GM23338 (cell line): ENCODE results near the gene FHAD1. TPM values are rescaled to one million over a fixed set of nuclear protein-coding genes. Genes with fewer than 3 reads are reported as not detected.

Source experiments
- EZH2 ChIP-seq: fragments of 200-600 bp; sonication (generic); IDR thresholded peaks from one replicate; pipeline ENCODE4 v1.8.0; 2017; ENCODE audit warnings: antibody characterized with exemption, mild to moderate bottlenecking, low read depth; ENCODE audit not compliant: unreplicated experiment
- EZH2phosphoT487 ChIP-seq: fragments of 200-600 bp; sonication (generic); IDR thresholded peaks from one replicate; pipeline ENCODE4 v1.8.1; 2018; ENCODE audit warnings: antibody characterized with exemption; ENCODE audit not compliant: unreplicated experiment
- JUNB ChIP-seq: IDR thresholded peaks from one replicate; pipeline ENCODE4 v1.6.1; 2016; ENCODE audit warnings: antibody characterized with exemption; ENCODE audit not compliant: unreplicated experiment
- NANOG ChIP-seq: IDR thresholded peaks from 2 replicates; pipeline ENCODE4 v1.6.1; 2016; ENCODE audit warnings: antibody characterized with exemption, borderline replicate concordance
- STAT1 ChIP-seq: IDR thresholded peaks from one replicate; pipeline ENCODE4 v1.6.1; 2016; ENCODE audit warnings: antibody characterized with exemption; ENCODE audit not compliant: unreplicated experiment
- ZNF331 ChIP-seq: fragments of 250-450 bp; sonication (Bioruptor Pico); IDR thresholded peaks from 2 replicates; pipeline ENCODE4 v1.5.0; 2020; ENCODE audit warnings: low read depth, mild to moderate bottlenecking, moderate library complexity
- ZNF462 ChIP-seq: fragments of 250-450 bp; sonication (Bioruptor Pico); IDR thresholded peaks from 2 replicates; pipeline ENCODE4 v1.5.0; 2020; ENCODE audit warnings: mild to moderate bottlenecking, moderate library complexity
- polyA plus RNA-seq: library from polyadenylated mRNA; unstranded; fragments of >200 nt; fragmentation: Nextera tagmentation; extraction: Ambion mirVana; gene quantifications from 2 replicates; pipeline ENCODE4 v1.2.1, GENCODE V29; 2016
- total RNA-seq: library from RNA; depleted of rRNA; stranded (reverse); fragments of >200 nt; shearing (Covaris generic); gene quantifications from 2 replicates; pipeline ENCODE4 v1.2.3, GENCODE V29; 2014
- TF ChIP-seq, protein P1 (sequence below): IDR thresholded peaks from 2 replicates; pipeline ENCODE4 v1.6.1; 2016; ENCODE audit warnings: antibody characterized with exemption

FHAD1 gene
- total and polyA plus RNA-seq, 2 experiments from 2014 or later = 1.8 to 3.3 TPM

DNA sequence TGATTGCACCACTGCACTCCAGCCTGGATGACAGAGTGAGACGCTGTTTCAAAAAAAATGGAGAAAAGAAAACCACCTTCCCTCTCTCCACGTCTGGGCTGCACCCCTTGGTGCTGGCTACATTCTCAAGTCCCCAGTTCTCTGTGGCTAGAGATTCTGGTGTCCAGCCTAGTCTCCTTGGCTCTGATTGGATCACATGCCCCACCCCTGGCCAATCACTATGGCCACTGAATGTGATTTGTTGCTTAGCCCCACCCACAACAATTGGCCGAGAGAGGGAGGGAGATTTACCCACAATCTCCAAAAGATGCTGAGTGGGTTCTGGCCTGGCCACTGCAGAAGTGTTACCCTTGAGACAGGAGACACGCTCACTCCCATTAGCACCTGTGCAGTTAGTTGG is 39.4 kb downstream of the FHAD1 start (continued):
- TF ChIP-seq ZNF462 (CRISPR knock-in tag) (no peak), JUNB (no peak), EZH2 (no peak), EZH2phosphoT487 (no peak), ZNF331 (CRISPR knock-in tag) (no peak), STAT1 (no peak), NANOG (no peak)
- TF ChIP-seq, protein P1, sequence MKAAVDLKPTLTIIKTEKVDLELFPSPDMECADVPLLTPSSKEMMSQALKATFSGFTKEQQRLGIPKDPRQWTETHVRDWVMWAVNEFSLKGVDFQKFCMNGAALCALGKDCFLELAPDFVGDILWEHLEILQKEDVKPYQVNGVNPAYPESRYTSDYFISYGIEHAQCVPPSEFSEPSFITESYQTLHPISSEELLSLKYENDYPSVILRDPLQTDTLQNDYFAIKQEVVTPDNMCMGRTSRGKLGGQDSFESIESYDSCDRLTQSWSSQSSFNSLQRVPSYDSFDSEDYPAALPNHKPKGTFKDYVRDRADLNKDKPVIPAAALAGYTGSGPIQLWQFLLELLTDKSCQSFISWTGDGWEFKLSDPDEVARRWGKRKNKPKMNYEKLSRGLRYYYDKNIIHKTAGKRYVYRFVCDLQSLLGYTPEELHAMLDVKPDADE = no peak
